Activated T-helper 1 cell treated with anti-CD3 and anti-CD28 coated beads, Interleukin-12 subunit alpha, Interleukin-12 subunit beta, Interleukin-2, Interleukin-4 antibody, amounts not matched to agents 30 ng/mL and 10 ng/mL and 1 ng/mL, durations not matched to agents 14 hours and 24 hours and 36 hours (primary cell): ENCODE data around the gene FOXF1. TPM values are rescaled to one million over a fixed set of nuclear protein-coding genes. Genes with fewer than 3 reads are reported as not detected.
A peak's percentile ranks its signal among the peaks of the same experiment; 100 is the strongest.

ENCODE experiments used
- DNase-seq: peaks from one replicate; pipeline ENCODE4 v3.0.0; 2021; ENCODE audit warnings: low spot score
- H3K27ac Mint-ChIP-seq: one replicate; pipeline ENCODE4 v1.8.0; 2021; ENCODE audit warnings: mild to moderate bottlenecking, mixed read lengths
- H3K27me3 Mint-ChIP-seq: one replicate; pipeline ENCODE4 v1.8.0; 2022; ENCODE audit warnings: mild to moderate bottlenecking, moderate library complexity, mixed read lengths; ENCODE audit not compliant: insufficient read depth
- H3K36me3 Mint-ChIP-seq: one replicate; pipeline ENCODE4 v1.8.0; 2021; ENCODE audit warnings: low read depth, mixed read lengths
- H3K4me1 Mint-ChIP-seq: one replicate; pipeline ENCODE4 v1.8.0; 2021; ENCODE audit warnings: low read depth, mixed read lengths
- H3K4me3 Mint-ChIP-seq: one replicate; pipeline ENCODE4 v1.8.0; 2021; ENCODE audit warnings: mild to moderate bottlenecking, moderate library complexity, mixed read lengths
- H3K9me3 Mint-ChIP-seq: one replicate; pipeline ENCODE4 v1.8.0; 2021; ENCODE audit warnings: mixed read lengths
- intact Hi-C: fragments of 100-400 bp; cut with micrococcal nuclease; formaldehyde crosslinking; loops from one replicate; pipeline ENCODE4 v1.15.1; 2024
- total RNA-seq: library from RNA; stranded (reverse); gene quantifications from 2 replicates; pipeline ENCODE4 v1.2.3, GENCODE V29; 2022

FOXF1 gene
- total RNA-seq, 1 donor from 2014 or later: not detected

DNA sequence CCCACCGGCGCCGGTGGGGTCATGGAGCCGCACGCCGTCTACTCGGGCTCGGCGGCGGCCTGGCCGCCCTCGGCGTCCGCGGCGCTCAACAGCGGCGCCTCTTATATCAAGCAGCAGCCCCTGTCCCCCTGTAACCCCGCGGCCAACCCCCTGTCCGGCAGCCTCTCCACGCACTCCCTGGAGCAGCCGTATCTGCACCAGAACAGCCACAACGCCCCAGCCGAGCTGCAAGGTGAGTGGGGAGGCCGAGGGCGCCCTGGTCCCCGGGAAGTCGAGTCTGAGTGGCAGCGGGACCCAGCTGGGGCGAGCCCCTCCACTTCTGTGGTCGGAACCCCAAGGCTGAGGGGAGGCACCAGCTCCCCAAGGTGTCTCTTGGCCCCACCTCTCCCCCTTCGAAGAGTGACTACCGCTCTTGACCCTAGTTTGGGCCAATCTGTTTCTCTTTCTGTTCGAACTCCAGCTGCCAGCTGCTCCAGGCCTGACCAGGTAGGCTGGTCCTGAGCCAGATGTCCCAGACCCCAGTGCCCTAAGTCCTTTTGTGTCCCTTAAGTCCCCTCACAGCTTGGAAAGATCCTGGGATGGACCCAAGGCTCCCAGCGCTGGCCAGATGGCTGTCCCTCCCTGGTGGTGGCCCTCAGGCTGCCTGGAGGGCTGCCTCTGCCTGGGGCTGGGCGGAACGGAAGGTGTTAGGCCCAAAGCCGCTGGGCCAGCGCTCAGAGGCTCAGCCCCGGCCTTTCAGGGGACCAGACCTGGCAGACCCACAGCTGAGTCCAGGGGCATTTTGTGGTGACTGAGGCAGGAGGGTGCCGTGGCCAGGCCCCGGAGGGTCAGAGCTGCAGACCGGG is 1.2 kb downstream of the FOXF1 start:
- Mint-ChIP-seq H3K36me3 (peaks cover 3% of the 10 kb centered on the region), H3K4me1 (peaks cover 20% of the 10 kb centered on the region), H3K4me3 (peak overlapping the region; percentile 22), H3K9me3 (no peaks in the 10 kb centered on the region), H3K27me3 (peaks cover 54% of the 10 kb centered on the region), H3K27ac (no peak overlapping the region)
- intact Hi-C loops: no loop called here
- no peak for DNase-seq

DNA sequence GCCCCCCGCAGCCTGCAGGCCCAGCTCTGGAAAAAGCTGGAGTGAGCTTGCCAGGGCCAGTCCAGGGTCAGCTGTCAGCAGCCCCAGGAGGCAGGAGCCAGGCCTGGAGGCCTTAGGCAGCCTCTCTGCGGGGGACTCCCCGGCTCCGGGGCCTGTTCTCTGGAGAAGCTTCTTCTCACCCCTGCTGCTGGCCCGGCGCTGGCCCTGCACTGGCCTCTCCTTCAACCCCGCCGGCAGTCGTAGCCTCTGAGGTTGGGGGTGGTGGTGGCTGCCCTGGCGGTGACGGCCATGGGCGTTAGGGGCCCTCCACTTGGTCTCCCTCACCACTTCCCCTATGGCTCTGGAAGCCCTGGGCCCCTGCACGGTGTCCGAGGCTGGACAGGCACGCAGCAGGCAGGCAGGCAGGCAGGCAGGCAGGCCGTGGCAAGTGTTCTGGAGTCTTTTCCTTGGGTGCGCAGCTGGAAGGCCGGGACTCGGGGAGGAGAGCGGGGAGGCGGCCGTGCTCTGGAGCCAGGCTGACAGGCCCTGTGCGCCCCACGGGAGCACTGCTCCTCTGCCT is 2.1 kb downstream of the FOXF1 start:
- Mint-ChIP-seq H3K27ac (no peak overlapping the region), H3K36me3 (peaks cover 3% of the 10 kb centered on the region), H3K4me3 (peak overlapping the region; percentile 33), H3K9me3 (no peaks in the 10 kb centered on the region), H3K27me3 (peaks cover 52% of the 10 kb centered on the region), H3K4me1 (peaks cover 16% of the 10 kb centered on the region)
- intact Hi-C loops: no loop called here
- no peak for DNase-seq

DNA sequence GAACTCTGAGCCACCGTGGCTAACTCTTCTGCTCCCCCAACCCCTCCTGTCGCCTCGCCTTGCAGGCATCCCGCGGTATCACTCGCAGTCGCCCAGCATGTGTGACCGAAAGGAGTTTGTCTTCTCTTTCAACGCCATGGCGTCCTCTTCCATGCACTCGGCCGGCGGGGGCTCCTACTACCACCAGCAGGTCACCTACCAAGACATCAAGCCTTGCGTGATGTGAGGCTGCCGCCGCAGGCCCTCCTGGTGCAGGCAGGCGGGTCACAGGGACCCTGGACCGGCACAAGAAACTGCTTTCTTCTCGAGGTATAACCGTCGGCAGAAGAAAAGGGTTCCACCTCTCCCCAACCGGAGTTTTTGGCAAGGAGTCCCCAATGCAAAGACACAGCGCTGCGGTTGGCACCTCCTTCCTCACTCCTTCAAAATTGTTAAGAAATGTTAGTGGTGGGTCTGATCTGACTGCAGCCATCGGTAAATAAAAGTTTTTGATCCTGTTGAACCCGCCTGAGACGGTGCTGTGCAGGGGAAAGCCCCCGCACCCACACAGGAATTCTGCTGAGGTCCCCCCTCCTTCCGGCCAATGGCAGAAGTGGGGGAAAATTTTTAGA is 2.6 kb downstream of the FOXF1 start:
- intact Hi-C loops: no loop called here

DNA sequence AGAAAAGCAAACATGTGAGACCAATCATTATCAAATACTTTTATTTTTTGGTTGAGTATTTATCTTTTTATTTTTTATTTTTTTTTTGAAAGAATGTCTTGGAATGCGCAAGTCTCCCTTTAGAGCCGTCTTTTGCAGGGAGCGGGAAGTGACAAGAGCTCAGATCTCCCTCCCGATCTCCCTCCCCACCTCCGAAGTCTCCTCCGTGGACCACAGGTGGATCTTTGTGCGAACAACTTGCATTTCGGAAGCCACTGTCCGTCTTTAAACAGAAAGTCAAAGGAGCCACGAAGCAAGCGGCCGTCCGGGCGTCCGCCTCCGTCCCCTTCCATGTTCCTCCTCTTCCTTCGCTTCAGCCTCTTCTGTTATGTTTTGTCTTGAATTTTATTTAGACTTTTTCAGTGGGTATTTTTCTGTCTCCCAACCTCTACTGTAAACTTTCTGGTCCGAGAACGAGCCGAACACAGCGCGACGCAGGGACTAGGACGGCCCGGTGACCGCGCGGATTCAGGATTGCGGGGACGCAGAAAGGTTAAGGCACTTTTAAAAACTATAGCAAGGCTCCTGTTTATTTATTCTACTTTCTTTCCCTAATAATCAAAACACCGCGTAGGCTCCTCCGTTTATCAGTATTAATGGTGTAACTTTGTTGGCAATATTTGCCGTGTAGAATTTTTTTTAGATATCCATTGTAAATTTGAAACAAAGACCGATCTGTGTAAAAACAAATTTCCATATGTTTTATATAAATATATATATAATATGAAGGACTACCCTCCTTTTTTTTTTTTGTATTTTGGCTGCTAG is 3.3 kb downstream of the FOXF1 start:
- Mint-ChIP-seq H3K9me3 (no peaks in the 10 kb centered on the region), H3K27ac (peak overlapping the region; percentile 72), H3K4me1 (peaks cover 10% of the 10 kb centered on the region), H3K4me3 (no peak overlapping the region), H3K36me3 (peaks cover 3% of the 10 kb centered on the region), H3K27me3 (peaks cover 57% of the 10 kb centered on the region)
- intact Hi-C loops: loop anchor here (2.0 kb wide), 2 partner anchors 19 to 51 kb away; no protein-coding TSS in a partner anchor
- DNase-seq: no peak

More for the DNA sequence above, 2.6 kb downstream of the FOXF1 start:
- Mint-ChIP-seq H3K4me3 (peak overlapping the region; percentile 33), H3K9me3 (no peaks in the 10 kb centered on the region), H3K27ac (peak overlapping the region; percentile 53), H3K27me3 (peaks cover 52% of the 10 kb centered on the region), H3K36me3 (peaks cover 3% of the 10 kb centered on the region), H3K4me1 (peaks cover 10% of the 10 kb centered on the region)
- DNase-seq: no peak

DNA sequence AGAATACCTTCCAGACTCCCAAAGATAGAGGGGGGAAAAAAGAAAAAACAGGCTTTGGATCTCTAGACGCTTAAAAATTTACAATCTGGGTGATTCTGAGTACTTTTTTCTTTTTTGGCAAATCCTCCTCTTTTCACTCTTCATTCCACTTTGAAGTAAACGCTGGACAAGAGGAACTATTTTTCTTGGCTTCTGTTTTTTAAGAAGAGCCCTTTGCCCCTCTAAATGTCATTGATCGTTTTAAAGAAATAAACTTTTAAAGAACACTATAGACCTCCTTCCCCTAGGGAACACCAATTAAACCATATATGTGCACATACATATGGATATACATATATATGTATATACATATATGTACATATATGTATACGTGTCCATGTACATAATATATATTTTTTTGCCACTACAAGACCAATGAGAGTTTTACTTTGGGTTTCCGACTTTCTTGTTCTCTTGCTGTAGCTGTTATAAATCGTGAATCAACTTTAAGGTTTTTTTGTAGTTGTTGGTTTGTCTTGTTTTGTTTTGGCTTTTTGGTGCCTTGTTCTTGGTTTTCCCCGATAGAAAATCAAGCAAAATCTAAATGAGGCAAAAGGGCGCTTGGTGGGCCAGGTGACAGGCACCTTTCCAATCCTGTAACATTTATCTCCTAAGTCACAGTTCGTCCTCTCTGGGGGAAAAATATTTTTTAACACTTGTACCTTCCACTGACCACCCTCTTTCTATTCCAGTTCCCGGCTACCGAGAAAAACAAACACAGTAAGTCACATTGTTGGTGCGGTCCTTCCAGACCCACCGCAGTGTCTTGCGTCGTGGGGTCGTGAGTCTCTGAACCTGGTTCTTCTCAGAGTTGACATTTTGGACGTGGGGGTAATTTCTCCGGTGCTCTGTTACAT is 4.4 kb downstream of the FOXF1 start:
- intact Hi-C loops: loop anchor here (2.0 kb wide), 2 partner anchors 20 to 50 kb away; no protein-coding TSS in a partner anchor
- peaks cover 2% of the 10 kb centered on the region for H3K36me3 Mint-ChIP-seq
- no peaks in the 10 kb centered on the region for H3K9me3 Mint-ChIP-seq
- H3K27me3 Mint-ChIP-seq: peaks cover 56% of the 10 kb centered on the region
- DNase-seq: no peak
- H3K4me3 Mint-ChIP-seq: no peak overlapping the region
- peaks cover 5% of the 10 kb centered on the region for H3K4me1 Mint-ChIP-seq
- peak overlapping the region; percentile 53 for H3K27ac Mint-ChIP-seq

DNA sequence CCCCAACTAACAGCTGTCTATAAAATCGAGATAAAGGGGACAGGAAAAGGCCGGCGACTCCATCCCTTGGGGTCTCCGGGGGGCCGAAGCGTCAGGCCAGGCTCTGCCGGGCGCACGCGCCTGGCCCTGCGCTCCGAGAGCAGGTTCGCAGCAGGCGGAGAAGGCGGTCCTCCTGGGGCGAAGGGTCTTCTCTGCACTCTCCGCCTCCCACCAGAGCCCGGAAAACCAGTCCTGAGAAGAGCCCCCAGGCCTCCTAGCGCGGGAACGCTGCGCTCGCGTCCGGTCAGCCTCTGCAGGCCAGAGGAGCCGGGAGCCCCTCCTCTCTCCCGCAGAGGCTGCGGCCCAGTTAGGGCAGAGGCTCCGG is 5.1 kb downstream of the FOXF1 start:
- intact Hi-C loops: loop anchor here (2.0 kb wide), 2 partner anchors 21 to 49 kb away; no protein-coding TSS in a partner anchor
- H3K36me3 Mint-ChIP-seq: peaks cover 2% of the 10 kb centered on the region
- H3K27me3 Mint-ChIP-seq: peaks cover 56% of the 10 kb centered on the region
- H3K9me3 Mint-ChIP-seq: no peaks in the 10 kb centered on the region
- no peak overlapping the region for H3K4me3 Mint-ChIP-seq
- no peak overlapping the region for H3K27ac Mint-ChIP-seq
- no peak for DNase-seq
- peaks cover 5% of the 10 kb centered on the region for H3K4me1 Mint-ChIP-seq

DNA sequence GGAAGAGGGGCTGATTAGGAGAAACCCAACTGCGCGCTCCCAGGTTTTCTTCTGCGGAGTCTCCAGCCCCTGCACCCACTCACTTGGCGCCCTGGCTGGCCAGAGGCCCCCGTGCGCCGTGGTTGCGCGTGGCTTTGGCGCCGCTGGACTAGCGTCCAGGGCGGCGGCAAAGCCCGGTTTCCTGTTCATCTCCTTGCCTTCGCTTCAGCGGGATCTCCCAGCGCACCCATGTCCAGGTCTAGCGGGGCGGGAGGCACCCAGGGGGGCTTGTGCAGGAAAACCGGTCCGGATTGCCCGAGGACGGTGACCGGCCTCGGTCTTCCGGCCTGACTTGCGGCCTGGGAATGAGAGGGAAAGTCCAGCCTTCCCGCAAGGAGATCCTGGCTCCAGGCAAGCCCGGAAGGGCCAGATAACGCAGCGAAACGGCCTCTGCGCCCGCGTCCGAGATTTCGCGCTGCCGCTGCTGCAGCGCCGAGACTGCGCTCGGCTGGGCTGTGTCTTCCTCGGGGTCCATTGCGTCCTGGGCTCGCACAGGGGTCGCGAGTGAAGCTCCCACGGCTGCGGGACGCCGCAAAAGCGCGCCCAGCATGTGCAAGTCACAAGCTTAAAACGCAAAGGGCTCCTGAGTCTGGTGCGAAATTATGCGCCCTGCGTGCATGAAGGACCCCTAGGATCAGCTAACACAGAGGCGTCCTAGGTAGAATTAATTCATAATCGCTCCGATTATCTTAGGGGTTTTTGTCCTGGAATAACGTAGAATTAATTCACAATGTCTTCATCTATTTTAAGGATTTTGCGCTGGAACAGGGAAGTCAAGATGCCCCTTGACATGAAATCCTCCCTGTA is 5.7 kb downstream of the FOXF1 start:
- peaks cover 5% of the 10 kb centered on the region for H3K4me1 Mint-ChIP-seq
- no peak overlapping the region for H3K4me3 Mint-ChIP-seq
- peak overlapping the region; percentile 29 for H3K27ac Mint-ChIP-seq
- intact Hi-C loops: loop anchor here (2.0 kb wide), 2 partner anchors 21 to 49 kb away; no protein-coding TSS in a partner anchor
- peaks cover 2% of the 10 kb centered on the region for H3K36me3 Mint-ChIP-seq
- DNase-seq: no peak
- peaks cover 56% of the 10 kb centered on the region for H3K27me3 Mint-ChIP-seq
- no peaks in the 10 kb centered on the region for H3K9me3 Mint-ChIP-seq

DNA sequence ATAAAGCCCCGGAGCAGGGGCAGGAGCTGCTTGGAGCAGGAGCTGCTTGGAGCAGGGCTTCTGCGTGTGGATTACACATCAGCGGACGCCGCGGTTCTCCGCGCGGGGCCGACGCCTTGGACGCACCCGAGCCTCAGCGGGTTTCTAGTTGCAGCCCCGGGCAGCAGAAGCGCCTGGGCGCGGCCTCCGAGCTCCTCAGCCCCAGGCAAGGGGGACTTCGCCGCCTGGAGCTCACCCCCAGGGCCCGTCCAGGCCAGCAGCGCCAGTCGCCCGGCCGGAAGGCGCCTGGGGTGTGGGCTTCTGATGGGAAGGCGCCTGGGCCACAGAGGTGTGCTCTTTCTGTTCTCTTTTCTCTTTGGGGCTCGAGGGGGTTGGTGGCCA is 6.3 kb downstream of the FOXF1 start:
- H3K4me3 Mint-ChIP-seq: no peak overlapping the region
- peak overlapping the region; percentile 44 for H3K27ac Mint-ChIP-seq
- H3K9me3 Mint-ChIP-seq: no peaks in the 10 kb centered on the region
- peaks cover 53% of the 10 kb centered on the region for H3K27me3 Mint-ChIP-seq
- peaks cover 2% of the 10 kb centered on the region for H3K36me3 Mint-ChIP-seq
- H3K4me1 Mint-ChIP-seq: peaks cover 5% of the 10 kb centered on the region
- intact Hi-C loops: no loop called here
- DNase-seq: no peak

DNA sequence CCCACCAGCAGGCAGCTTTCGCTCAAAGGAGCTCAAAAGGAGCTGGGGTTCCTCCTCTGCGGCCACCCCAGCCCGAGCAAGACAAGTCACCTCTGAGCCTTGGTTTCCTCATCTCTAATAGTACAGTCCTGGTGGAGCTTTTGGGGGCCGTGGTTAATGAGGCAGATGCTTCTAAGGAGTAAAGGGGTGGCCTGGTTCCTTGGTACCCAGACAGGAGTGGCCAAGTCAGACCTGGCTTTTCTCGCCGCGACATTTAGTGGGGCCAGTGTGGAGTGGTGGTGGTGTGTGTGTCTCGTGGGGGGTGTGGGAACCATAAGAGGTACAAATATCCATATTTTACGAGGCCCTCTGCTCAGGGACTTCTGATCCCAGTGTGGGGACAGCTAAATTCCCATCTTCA is 6.7 kb downstream of the FOXF1 start:
- peaks cover 5% of the 10 kb centered on the region for H3K4me1 Mint-ChIP-seq
- H3K36me3 Mint-ChIP-seq: peaks cover 2% of the 10 kb centered on the region

DNA sequence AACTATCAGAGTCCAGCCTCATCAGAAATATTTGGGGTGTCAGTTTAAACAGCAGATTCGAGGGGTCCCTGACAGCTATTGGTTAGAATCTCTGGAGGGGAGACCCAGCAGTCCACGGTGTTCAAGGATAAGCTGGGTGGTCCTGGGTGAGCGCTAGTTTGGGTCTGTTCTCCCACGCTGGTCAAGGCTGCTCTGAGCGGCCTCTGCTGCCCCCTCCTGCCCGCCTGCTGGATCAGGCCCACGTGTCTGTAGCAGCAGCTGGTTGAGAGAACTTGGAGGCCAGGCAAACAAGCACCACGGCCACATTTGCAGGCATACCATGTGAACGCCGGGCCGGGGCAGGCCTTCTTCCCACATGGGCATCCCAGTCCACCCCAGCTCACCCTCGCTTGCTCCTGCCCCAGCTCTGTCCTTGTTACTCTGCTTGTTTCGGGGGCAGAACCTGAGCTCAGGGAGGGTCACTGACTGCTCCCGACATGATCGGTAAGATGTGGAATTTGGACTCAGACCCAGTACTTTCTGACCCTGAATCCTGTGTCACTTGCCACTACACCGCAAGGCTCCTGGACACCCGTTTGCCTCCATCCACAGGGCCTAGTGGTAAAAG is 7.4 kb downstream of the FOXF1 start:
- no peak for DNase-seq
- no peaks in the 10 kb centered on the region for H3K9me3 Mint-ChIP-seq
- H3K4me3 Mint-ChIP-seq: no peak overlapping the region
- peaks cover 5% of the 10 kb centered on the region for H3K4me1 Mint-ChIP-seq
- H3K36me3 Mint-ChIP-seq: peaks cover 2% of the 10 kb centered on the region
- peaks cover 50% of the 10 kb centered on the region for H3K27me3 Mint-ChIP-seq
- intact Hi-C loops: no loop called here
- no peak overlapping the region for H3K27ac Mint-ChIP-seq

More for the DNA sequence above, 6.7 kb downstream of the FOXF1 start:
- Mint-ChIP-seq H3K9me3 (no peaks in the 10 kb centered on the region), H3K27ac (peak overlapping the region; percentile 44), H3K27me3 (peaks cover 51% of the 10 kb centered on the region), H3K4me3 (no peak overlapping the region)
- DNase-seq: no peak
- intact Hi-C loops: no loop called here
